Ovary (tissue), 9 donors: Measurements from ENCODE around the gene CLK3. TPM values are rescaled to one million over a fixed set of nuclear protein-coding genes. Genes with fewer than 3 reads are reported as not detected.
A peak's percentile ranks its signal among the peaks of the same experiment; 100 is the strongest.

ENCODE experiments used
- DNase-seq, 5 donors: peaks; one replicate each; pipeline ENCODE4 v3.0.0-alpha.2; 2019 to 2020
- H3K27ac ChIP-seq, 2 donors: fragments of 200-600 bp; one replicate each; pipeline versions ENCODE4 v1.5.1 to v1.8.0; 2019 to 2022
- H3K27me3 ChIP-seq: fragments of 200-600 bp; one replicate; pipeline ENCODE4 v1.8.0; 2022
- H3K36me3 ChIP-seq: fragments of 200-600 bp; sonication (generic); one replicate; pipeline ENCODE4 v1.5.1; 2019
- H3K4me1 ChIP-seq: one replicate; pipeline ENCODE4 v1.8.1; 2013; ENCODE audit warnings: mild to moderate bottlenecking, moderate library complexity; ENCODE audit not compliant: insufficient read depth
- H3K4me3 ChIP-seq: fragments of 200-600 bp; sonication (generic); one replicate; pipeline ENCODE4 v1.5.1; 2017
- H3K9me3 ChIP-seq, 2 donors: fragments of 200-600 bp in 1 of 2; sonication (generic) in 1 of 2; one replicate each; pipeline versions ENCODE4 v1.5.1 to v1.8.1; 2013 to 2019; ENCODE audit warnings: mild to moderate bottlenecking in 1 of 2, moderate library complexity in 1 of 2
- CTCF ChIP-seq, 3 donors: fragments of 450-650 bp in 2 of 3; fragments of 200-600 bp in 1 of 3; IDR thresholded peaks; one replicate each; pipeline versions ENCODE4 v1.5.1 to v1.8.0; 2016 to 2022; ENCODE audit warnings: antibody characterized with exemption in 3 of 3, mild to moderate bottlenecking in 1 of 3
- EP300 ChIP-seq: sonication (generic); formaldehyde crosslinking; IDR thresholded peaks from one replicate; pipeline ENCODE4 v1.6.1; 2017; ENCODE audit warnings: antibody characterized with exemption
- POLR2A ChIP-seq: fragments of 450-650 bp; IDR thresholded peaks from one replicate; pipeline ENCODE4 v1.6.1; 2017; ENCODE audit warnings: antibody characterized with exemption, mild to moderate bottlenecking, moderate library complexity
- WGBS, 3 donors: extraction: QIAGEN DNeasy Blood & Tissue Kit in 1 of 3; methylation state at CpG; one replicate each; pipeline versions ENCODE4 v1.1.5 to v1.1.7; 2013 to 2017; 5-methylcytosine and 5-hydroxymethylcytosine counted together
- intact Hi-C, 4 donors: fragments of 100-400 bp; cut with DNase I; formaldehyde crosslinking; loops; one replicate each; pipeline versions ENCODE4 v1.11.0 to v1.15.1; 2022 to 2023
- polyA plus RNA-seq, 2 donors: library from polyadenylated mRNA; stranded (reverse); fragments of 200-250 nt in 1 of 2; fragments of 350-450 nt in 1 of 2; fragmentation: Illumina TruSeq in 1 of 2; extraction: RNeasy Lipid Tissue Mini Kit (QIAGEN cat#74804) in 1 of 2; gene quantifications; one replicate each; pipeline ENCODE4 v1.2.3, GENCODE V29; 2013 to 2014
- total RNA-seq, 7 donors: library from RNA; depleted of rRNA in 2 of 7; stranded (reverse); fragments of >200 nt in 2 of 7; fragmentation: NEBNext Ultra II Directional in 3 of 7; extraction: Animal tissue kit (Norgen Biotek cat#: 25700) in 3 of 7; gene quantifications; one replicate each; pipeline versions ENCODE4 v1.1.0 to v1.2.4, GENCODE V29; 2016 to 2023
- donor health status: DM: no; HTN: no; CAD: no; lungs with moderate emphysema.
- donor health status: DM: no; HTN: no; CAD: no.
- donor health status: Bipolar disorder and iron deficiency.
- donor health status: DM: yes; HTN: yes; CAD: no.
- donor health status: DM: no; HTN: no; CAD: no.
- donor health status: DM: yes; HTN: yes; CAD: no.

Gene CLK3
- total and polyA plus RNA-seq, 9 donors = 53.2 to 110 (median 67.2) TPM

- H3K4me1 ChIP-seq = peaks cover 6% of the 10 kb centered on the region
- peak; percentile 94 to 97 (median 95) for DNase-seq
- peak overlapping the region; percentile 65 for H3K4me3 ChIP-seq
- TF ChIP-seq POLR2A (no peak), EP300 (no peak), CTCF (IDR thresholded peaks at IDR 0.05) (no peak)
- H3K27ac ChIP-seq = peak overlapping the region; percentile 81
- no peaks in the 10 kb centered on the region for H3K27me3 ChIP-seq
- intact Hi-C loops = no loop called here
- no peaks in the 10 kb centered on the region for H3K9me3 ChIP-seq
- H3K36me3 ChIP-seq = no peaks in the 10 kb centered on the region
- 0 to 2% (median 2%) methylated on average over 26 of the region's 26 CpGs for WGBS, 3 donors
Measured at GRCh38 chr15:74598126-74598842, 17.4 kb upstream of the CLK3 start.

GRCh38 chr15:74599156-74599555 lies 16.5 kb upstream of the CLK3 start:
- no peaks in the 10 kb centered on the region for H3K36me3 ChIP-seq
- peak overlapping the region; percentile 65 for H3K4me3 ChIP-seq
- H3K27me3 ChIP-seq = no peaks in the 10 kb centered on the region
- peaks cover 6% of the 10 kb centered on the region for H3K4me1 ChIP-seq
- peak overlapping the region in 1 of 2 donors; percentile 81 for H3K27ac ChIP-seq
- 68 to 79% (median 73%) methylated on average over 15 of the region's 15 CpGs for WGBS, 3 donors
- no peak for DNase-seq
- intact Hi-C loops = no loop called here
- no peak for TF ChIP-seq CTCF (IDR thresholded peaks at IDR 0.05)
- no peak for TF ChIP-seq POLR2A
- no peak for TF ChIP-seq EP300
- no peaks in the 10 kb centered on the region for H3K9me3 ChIP-seq

GRCh38 chr15:74603026-74603788 lies 12.4 kb upstream of the CLK3 start:
- WGBS, 3 donors = 90 to 93% (median 91%) methylated on average over 13 of the region's 13 CpGs
- no peak for DNase-seq
- TF ChIP-seq POLR2A = no peak
- no peak for TF ChIP-seq EP300
- no peak for TF ChIP-seq CTCF (IDR thresholded peaks at IDR 0.05)
- H3K4me1 ChIP-seq = peaks cover 6% of the 10 kb centered on the region
- no peak overlapping the region for H3K27ac ChIP-seq
- no peaks in the 10 kb centered on the region for H3K27me3 ChIP-seq
- H3K9me3 ChIP-seq = no peaks in the 10 kb centered on the region
- no peak overlapping the region for H3K4me3 ChIP-seq
- no peaks in the 10 kb centered on the region for H3K36me3 ChIP-seq
- intact Hi-C loops = no loop called here

GRCh38 chr15:74603789-74604705 lies 11.6 kb upstream of the CLK3 start:
- DNase-seq = no peak
- intact Hi-C loops = no loop called here
- Histone ChIP-seq H3K27me3 (no peaks in the 10 kb centered on the region), H3K4me1 (peaks cover 4% of the 10 kb centered on the region), H3K36me3 (no peaks in the 10 kb centered on the region), H3K4me3 (no peak overlapping the region), H3K9me3 (no peaks in the 10 kb centered on the region), H3K27ac (no peak overlapping the region)
- WGBS, 3 donors = 76 to 82% (median 78%) methylated on average over 10 to 11 of the region's 11 CpGs
- no peak for TF ChIP-seq POLR2A
- TF ChIP-seq CTCF (IDR thresholded peaks at IDR 0.05) = no peak
- no peak for TF ChIP-seq EP300
